K562 (cell line): ENCODE measurements around the gene LRFN4. TPM values are rescaled to one million over a fixed set of nuclear protein-coding genes. Genes with fewer than 3 reads are reported as not detected.
A peak's percentile ranks its signal among the peaks of the same experiment; 100 is the strongest.

Source experiments
- CBX8 ChIP-seq: fragments of 200-600 bp; sonication (generic); IDR thresholded peaks from 2 replicates; pipeline ENCODE4 v1.6.1; 2012; ENCODE audit warnings: borderline replicate concordance, mixed run types, low read depth, mild to moderate bottlenecking, moderate library complexity, mixed read lengths, low read length, control low read depth, inconsistent platforms; ENCODE audit not compliant: poor library complexity, severe bottlenecking; ENCODE audit errors: extremely low read depth
- KDM4B ChIP-seq, 2 experiments: fragments of 450-650 bp in 1 of 2; sonication (generic) in 1 of 2; IDR thresholded peaks; 2 replicates each; pipeline ENCODE4 v1.6.1; 2016 to 2017; ENCODE audit warnings: borderline replicate concordance in 2 of 2, antibody characterized with exemption in 1 of 2, low read depth in 1 of 2, mild to moderate bottlenecking in 1 of 2
- MAZ ChIP-seq, 2 experiments: fragments of 450-650 bp in 1 of 2; sonication (generic) in 1 of 2; formaldehyde crosslinking; IDR thresholded peaks in 1 of 2; conservative IDR thresholded peaks in 1 of 2; 2 replicates each; pipeline versions ENCODE4 v1.4.0 to v1.5.0; 2020; ENCODE audit warnings: mild to moderate bottlenecking in 1 of 2, missing genetic modification reagents in 1 of 2
- MCM7 ChIP-seq, 2 experiments: fragments of 450-650 bp; IDR thresholded peaks; 2 replicates each; pipeline ENCODE4 v1.6.1; 2016 to 2018
- NCOA2 ChIP-seq, 2 experiments: fragments of 450-650 bp; IDR thresholded peaks; 2 replicates each; pipeline ENCODE4 v1.6.1; 2018; ENCODE audit warnings: mild to moderate bottlenecking in 2 of 2, moderate library complexity in 1 of 2; ENCODE audit not compliant: partially characterized antibody in 2 of 2
- NFIX ChIP-seq: fragments of 250-450 bp; sonication (Bioruptor Pico); IDR thresholded peaks from 2 replicates; pipeline ENCODE4 v1.4.0; 2020; ENCODE audit warnings: low read depth, mild to moderate bottlenecking, moderate library complexity
- TARDBP ChIP-seq: fragments of 450-650 bp; IDR thresholded peaks from 2 replicates; pipeline ENCODE4 v1.6.1; 2016
- TGIF2 ChIP-seq: sonication (generic); formaldehyde crosslinking; IDR thresholded peaks from 2 replicates; pipeline ENCODE4 v1.8.1; 2022; ENCODE audit warnings: mild to moderate bottlenecking, missing genetic modification reagents, moderate library complexity
- U2AF2 ChIP-seq: fragments of 200-400 bp; formaldehyde crosslinking; optimal IDR thresholded peaks from 2 replicates; pipeline ENCODE3; 2017; ENCODE audit warnings: low read depth, mild to moderate bottlenecking, low read length
- WHSC1 ChIP-seq: IDR thresholded peaks from one replicate; pipeline ENCODE4 v1.6.1; 2012; ENCODE audit warnings: low read length, control low read depth, inconsistent platforms
- ZBTB40 ChIP-seq, 2 experiments: fragments of 450-650 bp in 1 of 2; sonication (generic) in 1 of 2; formaldehyde crosslinking in 1 of 2; IDR thresholded peaks; 2 replicates each; pipeline versions ENCODE4 v1.7.1 to v1.9.0; 2016 to 2022; ENCODE audit warnings: inconsistent platforms in 1 of 2, mild to moderate bottlenecking in 1 of 2, missing genetic modification reagents in 1 of 2
- ZC3H11A ChIP-seq: IDR thresholded peaks from 2 replicates; pipeline ENCODE4 v1.6.1; 2012; ENCODE audit warnings: low read depth, low read length, improper control_type of control experiment
- ZFPM2 ChIP-seq: fragments of 250-450 bp; sonication (Bioruptor Pico); IDR thresholded peaks from 2 replicates; pipeline ENCODE4 v1.5.1; 2022; ENCODE audit warnings: mild to moderate bottlenecking
- ZNF217 ChIP-seq: sonication (generic); formaldehyde crosslinking; IDR thresholded peaks from 2 replicates; pipeline ENCODE4 v1.8.0; 2022; ENCODE audit warnings: mild to moderate bottlenecking, missing genetic modification reagents
- ZNF398 ChIP-seq: fragments of 250-450 bp; sonication (Bioruptor Pico); IDR thresholded peaks from 2 replicates; pipeline ENCODE4 v1.8.0; 2021; ENCODE audit warnings: moderate library complexity, mild to moderate bottlenecking, inconsistent platforms
- ZNF436 ChIP-seq: fragments of 250-450, 450-650 bp; sonication (Bioruptor Pico); formaldehyde crosslinking; IDR thresholded peaks from 2 replicates; pipeline ENCODE4 v1.7.0; 2020; ENCODE audit warnings: mild to moderate bottlenecking
- polyA plus RNA-seq, 8 experiments: library from polyadenylated mRNA; depleted of rRNA in 4 of 8; stranded (reverse) in 5 of 8; unstranded in 3 of 8; fragments of >200 nt; fragmentation: Nextera tagmentation in 2 of 8; fragmentation: Illumina TruSeq in 1 of 8; extraction: Ambion mirVana in 2 of 8; extraction: Trizol in 1 of 8; gene quantifications; 2 replicates each; pipeline versions ENCODE4 v1.2.1 to v1.2.3, GENCODE V29; 2011 to 2014; ENCODE audit warnings: inconsistent platforms in 1 of 8, missing spikeins in 1 of 8
- total RNA-seq, 7 experiments: library from RNA; depleted of rRNA in 6 of 7; stranded (reverse); fragments of >200 nt in 6 of 7; fragmentation: Illumina TruSeq in 2 of 7; extraction: Trizol in 2 of 7; gene quantifications; 2 replicates each; pipeline versions ENCODE4 v1.2.1 to v1.2.3, GENCODE V29; 2011 to 2021; ENCODE audit warnings: low replicate concordance in 1 of 7

LRFN4 gene
- total and polyA plus RNA-seq, 9 of the 15 experiments (the other 6 are each of a cell fraction or from before 2014, with no cell fraction given) = 0.10 to 60.1 (median 6.7) TPM

- peak; percentile 79 for TF ChIP-seq ZBTB40 (IDR thresholded peaks at IDR 0.05)
- TF ChIP-seq ZBTB40 (CRISPR knock-in tag; IDR thresholded peaks at IDR 0.05) = peak; percentile 62; the same call in 1 of the 2 replicates
- TF ChIP-seq TGIF2 (CRISPR knock-in tag) = no peak
- TF ChIP-seq ZC3H11A = no peak
- no peak for TF ChIP-seq TARDBP
- TF ChIP-seq ZFPM2 = no peak
- no peak for TF ChIP-seq NFIX (CRISPR knock-in tag)
- TF ChIP-seq KDM4B (IDR thresholded peaks at IDR 0.05; ENCODE audit: borderline replicate concordance in 2 of 2, low read depth in 1 of 2) = 0 out of 4 replicates have a peak, but pooled peaks of 1 of the 2 experiments have one; percentile 15
- TF ChIP-seq ZNF217 (CRISPR knock-in tag) = no peak
- no peak for TF ChIP-seq WHSC1
- TF ChIP-seq ZNF436 = no peak
- no peak for TF ChIP-seq U2AF2
- no peak for TF ChIP-seq ZNF398
- TF ChIP-seq CBX8 = no peak
- TF ChIP-seq MAZ (CRISPR knock-in tag; conservative IDR thresholded peaks at IDR 0.05 in 1 of 2, IDR thresholded peaks at IDR 0.05 in 1 of 2) = peak; percentile 97 to 98
- no peak for TF ChIP-seq NCOA2 (IDR thresholded peaks at IDR 0.05; ENCODE audit: partially characterized antibody in 2 of 2)
- TF ChIP-seq MCM7 (IDR thresholded peaks at IDR 0.05) = no peak
Measured at GRCh38 chr11:66842896-66843775, 13.7 kb upstream of the LRFN4 start, which contains the start of gene RCE1 (continued).
